ENCODE measurements around the gene OPN3.

GRCh38 chr1:241553886-241554592 is 86.1 kb downstream of the OPN3 start:
- no peak for TF ChIP-seq CTCF (IDR thresholded peaks at IDR 0.05)
- no peak for TF ChIP-seq EZH2 (IDR thresholded peaks at IDR 0.05; ENCODE audit: borderline replicate concordance, insufficient read depth, low read depth, low read length, poor library complexity, severe bottlenecking)

Measured in B cell (primary cell).